K562 (cell line): ENCODE data around the gene TLE7. TPM values are rescaled to one million over a fixed set of nuclear protein-coding genes. Genes with fewer than 3 reads are reported as not detected.

ENCODE experiments used
- ETV5 ChIP-seq: sonication (generic); formaldehyde crosslinking; IDR thresholded peaks from 2 replicates; pipeline ENCODE4 v1.4.0; 2020; ENCODE audit warnings: low read depth, mild to moderate bottlenecking, missing genetic modification reagents
- GABPA ChIP-seq: fragments of 200-800 bp; sonication (Bioruptor generic); conservative IDR thresholded peaks from 2 replicates; pipeline ENCODE4 v1.6.1; 2016; ENCODE audit warnings: low read depth, missing genetic modification characterization, missing compliant biosample characterization
- NUFIP1 ChIP-seq: fragments of 450-650 bp; IDR thresholded peaks from 2 replicates; pipeline ENCODE4 v1.6.1; 2018; ENCODE audit not compliant: partially characterized antibody
- SRSF7 ChIP-seq: fragments of 200-400 bp; formaldehyde crosslinking; optimal IDR thresholded peaks from 2 replicates; pipeline ENCODE3; 2017; ENCODE audit warnings: mild to moderate bottlenecking, low read depth, low read length
- polyA plus RNA-seq, 8 experiments: library from polyadenylated mRNA; depleted of rRNA in 4 of 8; stranded (reverse) in 5 of 8; unstranded in 3 of 8; fragments of >200 nt; fragmentation: Nextera tagmentation in 2 of 8; fragmentation: Illumina TruSeq in 1 of 8; extraction: Ambion mirVana in 2 of 8; extraction: Trizol in 1 of 8; gene quantifications; 2 replicates each; pipeline versions ENCODE4 v1.2.1 to v1.2.3, GENCODE V29; 2011 to 2014; ENCODE audit warnings: inconsistent platforms in 1 of 8, missing spikeins in 1 of 8
- total RNA-seq, 7 experiments: library from RNA; depleted of rRNA in 6 of 7; stranded (reverse); fragments of >200 nt in 6 of 7; fragmentation: Illumina TruSeq in 2 of 7; extraction: Trizol in 2 of 7; gene quantifications; 2 replicates each; pipeline versions ENCODE4 v1.2.1 to v1.2.3, GENCODE V29; 2011 to 2021; ENCODE audit warnings: low replicate concordance in 1 of 7
- TF ChIP-seq, protein P1 (sequence below), 2 experiments: fragments of 450-650 bp; formaldehyde crosslinking in 1 of 2; IDR thresholded peaks; 2 replicates each; pipeline versions ENCODE4 v1.4.0 to v1.6.1; 2014 to 2020; ENCODE audit warnings: mild to moderate bottlenecking in 2 of 2, borderline replicate concordance in 1 of 2, low read depth in 1 of 2
- TF ChIP-seq, protein P2 (sequence below), 2 experiments: fragments of 450-650 bp; conservative IDR thresholded peaks; 2 replicates each; pipeline ENCODE4 v1.6.1; 2017; ENCODE audit warnings: mild to moderate bottlenecking in 2 of 2, moderate library complexity in 2 of 2
- TF ChIP-seq, protein P3 (sequence below): IDR thresholded peaks from 2 replicates; pipeline ENCODE4 v1.6.1; 2016; ENCODE audit warnings: missing genetic modification characterization, missing compliant biosample characterization

TLE7 gene
- total and polyA plus RNA-seq, 9 of the 15 experiments (the other 6 are each of a cell fraction or from before 2014, with no cell fraction given): not detected

DNA sequence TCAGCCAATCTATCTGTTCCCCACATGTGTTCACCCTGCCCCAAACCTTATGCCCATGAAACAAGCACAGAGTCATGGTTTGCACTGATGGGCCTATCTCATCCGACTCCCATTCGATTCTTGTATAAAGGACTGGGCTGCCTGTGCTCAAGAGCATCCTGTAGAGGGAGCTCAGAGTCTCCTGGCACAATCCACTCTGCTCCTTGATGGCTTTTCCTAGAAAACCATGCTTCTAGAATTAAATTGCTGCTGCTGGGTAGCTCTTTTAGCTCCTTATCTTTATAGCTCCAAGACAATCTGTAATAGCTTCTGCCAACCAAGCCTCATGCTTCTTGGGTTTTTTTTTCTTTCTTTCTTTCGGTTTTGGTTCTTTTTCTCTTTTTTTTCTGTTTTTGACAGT, 37.6 kb upstream of the TLE7 start (continued):
- TF ChIP-seq, protein P1, sequence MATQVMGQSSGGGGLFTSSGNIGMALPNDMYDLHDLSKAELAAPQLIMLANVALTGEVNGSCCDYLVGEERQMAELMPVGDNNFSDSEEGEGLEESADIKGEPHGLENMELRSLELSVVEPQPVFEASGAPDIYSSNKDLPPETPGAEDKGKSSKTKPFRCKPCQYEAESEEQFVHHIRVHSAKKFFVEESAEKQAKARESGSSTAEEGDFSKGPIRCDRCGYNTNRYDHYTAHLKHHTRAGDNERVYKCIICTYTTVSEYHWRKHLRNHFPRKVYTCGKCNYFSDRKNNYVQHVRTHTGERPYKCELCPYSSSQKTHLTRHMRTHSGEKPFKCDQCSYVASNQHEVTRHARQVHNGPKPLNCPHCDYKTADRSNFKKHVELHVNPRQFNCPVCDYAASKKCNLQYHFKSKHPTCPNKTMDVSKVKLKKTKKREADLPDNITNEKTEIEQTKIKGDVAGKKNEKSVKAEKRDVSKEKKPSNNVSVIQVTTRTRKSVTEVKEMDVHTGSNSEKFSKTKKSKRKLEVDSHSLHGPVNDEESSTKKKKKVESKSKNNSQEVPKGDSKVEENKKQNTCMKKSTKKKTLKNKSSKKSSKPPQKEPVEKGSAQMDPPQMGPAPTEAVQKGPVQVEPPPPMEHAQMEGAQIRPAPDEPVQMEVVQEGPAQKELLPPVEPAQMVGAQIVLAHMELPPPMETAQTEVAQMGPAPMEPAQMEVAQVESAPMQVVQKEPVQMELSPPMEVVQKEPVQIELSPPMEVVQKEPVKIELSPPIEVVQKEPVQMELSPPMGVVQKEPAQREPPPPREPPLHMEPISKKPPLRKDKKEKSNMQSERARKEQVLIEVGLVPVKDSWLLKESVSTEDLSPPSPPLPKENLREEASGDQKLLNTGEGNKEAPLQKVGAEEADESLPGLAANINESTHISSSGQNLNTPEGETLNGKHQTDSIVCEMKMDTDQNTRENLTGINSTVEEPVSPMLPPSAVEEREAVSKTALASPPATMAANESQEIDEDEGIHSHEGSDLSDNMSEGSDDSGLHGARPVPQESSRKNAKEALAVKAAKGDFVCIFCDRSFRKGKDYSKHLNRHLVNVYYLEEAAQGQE (IDR thresholded peaks at IDR 0.05; ENCODE audit: borderline replicate concordance): peak; percentile 71; the same call in 1 of the 2 replicates
- TF ChIP-seq, protein P1 (CRISPR knock-in tag; IDR thresholded peaks at IDR 0.05; ENCODE audit: low read depth): no peak
- no peak for TF ChIP-seq SRSF7
- TF ChIP-seq ETV5: no peak
- TF ChIP-seq, protein P2, sequence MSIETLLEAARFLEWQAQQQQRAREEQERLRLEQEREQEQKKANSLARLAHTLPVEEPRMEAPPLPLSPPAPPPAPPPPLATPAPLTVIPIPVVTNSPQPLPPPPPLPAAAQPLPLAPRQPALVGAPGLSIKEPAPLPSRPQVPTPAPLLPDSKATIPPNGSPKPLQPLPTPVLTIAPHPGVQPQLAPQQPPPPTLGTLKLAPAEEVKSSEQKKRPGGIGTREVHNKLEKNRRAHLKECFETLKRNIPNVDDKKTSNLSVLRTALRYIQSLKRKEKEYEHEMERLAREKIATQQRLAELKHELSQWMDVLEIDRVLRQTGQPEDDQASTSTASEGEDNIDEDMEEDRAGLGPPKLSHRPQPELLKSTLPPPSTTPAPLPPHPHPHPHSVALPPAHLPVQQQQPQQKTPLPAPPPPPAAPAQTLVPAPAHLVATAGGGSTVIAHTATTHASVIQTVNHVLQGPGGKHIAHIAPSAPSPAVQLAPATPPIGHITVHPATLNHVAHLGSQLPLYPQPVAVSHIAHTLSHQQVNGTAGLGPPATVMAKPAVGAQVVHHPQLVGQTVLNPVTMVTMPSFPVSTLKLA (conservative IDR thresholded peaks at IDR 0.05): 0 out of 4 replicates have a peak, but pooled peaks of 1 of the 2 experiments have one; percentile 15
- no peak for TF ChIP-seq NUFIP1
- TF ChIP-seq GABPA: 0 out of 2 replicates have a peak, but pooled peaks have one; percentile 13
- TF ChIP-seq, protein P3, sequence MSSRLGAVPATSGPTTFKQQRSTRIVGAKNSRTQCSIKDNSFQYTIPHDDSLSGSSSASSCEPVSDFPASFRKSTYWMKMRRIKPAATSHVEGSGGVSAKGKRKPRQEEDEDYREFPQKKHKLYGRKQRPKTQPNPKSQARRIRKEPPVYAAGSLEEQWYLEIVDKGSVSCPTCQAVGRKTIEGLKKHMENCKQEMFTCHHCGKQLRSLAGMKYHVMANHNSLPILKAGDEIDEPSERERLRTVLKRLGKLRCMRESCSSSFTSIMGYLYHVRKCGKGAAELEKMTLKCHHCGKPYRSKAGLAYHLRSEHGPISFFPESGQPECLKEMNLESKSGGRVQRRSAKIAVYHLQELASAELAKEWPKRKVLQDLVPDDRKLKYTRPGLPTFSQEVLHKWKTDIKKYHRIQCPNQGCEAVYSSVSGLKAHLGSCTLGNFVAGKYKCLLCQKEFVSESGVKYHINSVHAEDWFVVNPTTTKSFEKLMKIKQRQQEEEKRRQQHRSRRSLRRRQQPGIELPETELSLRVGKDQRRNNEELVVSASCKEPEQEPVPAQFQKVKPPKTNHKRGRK (tag): no peak
